Right ventricle myocardium inferior (tissue), 1 donor: ENCODE measurements around the gene SPATA16. TPM values are rescaled to one million over a fixed set of nuclear protein-coding genes. Genes with fewer than 3 reads are reported as not detected.
A peak's percentile ranks its signal among the peaks of the same experiment; 100 is the strongest.

Experiments
- ATAC-seq: fragments of 200-7000 bp; cut with Tn5 transposase; one replicate; pipeline ENCODE4 v1.9.1; 2020; ENCODE audit warnings: mild to moderate bottlenecking, moderate library complexity
- DNase-seq: peaks from one replicate; pipeline ENCODE4 v3.0.0; 2021; ENCODE audit errors: missing footprints
- intact Hi-C: fragments of 100-400 bp; cut with DNase I; formaldehyde crosslinking; loops from one replicate; pipeline ENCODE4 v1.11.0; 2022
- total RNA-seq: library from RNA; stranded (reverse); fragmentation: NEBNext Ultra II Directional; extraction: Animal tissue kit (Norgen Biotek cat#: 25700); gene quantifications from one replicate; pipeline ENCODE4 v1.2.1, GENCODE V29; 2021
- donor health status: DM: no; HTN: yes; CAD: no; lungs with severe emphysema.

SPATA16 gene
- total RNA-seq, 1 donor from 2014 or later, result not detected

- intact Hi-C loops, result no loop called here
- ATAC-seq, result no peak
- no peak for DNase-seq
These were observed 121.7 kb downstream of the SPATA16 start for GRCh38 chr3:173019378-173019777.

DNA sequence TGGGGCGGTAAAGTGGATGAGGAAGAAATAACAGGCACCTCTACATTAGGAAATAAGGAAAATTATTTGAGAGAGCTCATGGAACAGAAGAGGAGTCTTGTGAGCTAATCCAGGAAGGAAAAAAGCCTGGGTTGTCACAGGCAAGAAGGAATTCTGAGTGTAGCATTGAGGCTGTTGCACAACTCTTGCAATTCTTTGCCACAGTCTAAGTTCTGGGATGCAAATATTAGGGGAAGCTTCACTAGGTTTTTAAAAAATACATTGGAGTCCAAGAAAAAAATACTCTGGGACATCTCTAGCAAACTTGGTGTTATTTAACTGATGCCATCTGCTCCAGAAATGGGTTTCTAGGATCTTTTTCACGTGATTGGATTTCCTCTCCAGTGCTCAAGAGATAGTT lies 122.3 kb downstream of the SPATA16 start:
- intact Hi-C loops, result no loop called here
- no peak for ATAC-seq
- no peak for DNase-seq

- DNase-seq (no peak), ATAC-seq (no peak)
- intact Hi-C loops, result no loop called here
These were observed 127.7 kb downstream of the SPATA16 start for GRCh38 chr3:173013219-173013832.

DNA sequence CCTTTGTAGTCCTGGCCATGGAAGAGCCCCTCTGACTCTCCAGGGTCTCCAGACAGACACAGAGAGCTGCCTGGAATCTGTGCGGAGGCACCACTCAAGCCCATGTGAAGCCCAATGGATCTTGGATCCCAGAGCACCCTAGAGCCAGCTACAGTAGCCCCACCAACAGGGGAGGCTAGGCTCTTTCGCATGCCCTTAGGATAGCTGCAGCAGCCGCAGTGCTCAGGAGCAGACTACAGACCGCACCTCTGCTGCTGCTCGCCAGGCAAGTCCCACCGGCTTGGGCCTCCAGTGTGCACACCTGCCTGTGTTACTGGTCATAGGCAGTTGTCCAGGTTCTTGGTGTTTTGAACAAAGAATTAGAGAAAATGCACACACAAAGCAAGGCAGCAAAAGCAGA lies 131.6 kb downstream of the SPATA16 start:
- DNase-seq, result no peak
- intact Hi-C loops, result no loop called here
- no peak for ATAC-seq

GRCh38 chr3:173008978-173009377 lies 132.1 kb downstream of the SPATA16 start:
- no peak for DNase-seq
- ATAC-seq, result no peak
- intact Hi-C loops, result no loop called here

DNA sequence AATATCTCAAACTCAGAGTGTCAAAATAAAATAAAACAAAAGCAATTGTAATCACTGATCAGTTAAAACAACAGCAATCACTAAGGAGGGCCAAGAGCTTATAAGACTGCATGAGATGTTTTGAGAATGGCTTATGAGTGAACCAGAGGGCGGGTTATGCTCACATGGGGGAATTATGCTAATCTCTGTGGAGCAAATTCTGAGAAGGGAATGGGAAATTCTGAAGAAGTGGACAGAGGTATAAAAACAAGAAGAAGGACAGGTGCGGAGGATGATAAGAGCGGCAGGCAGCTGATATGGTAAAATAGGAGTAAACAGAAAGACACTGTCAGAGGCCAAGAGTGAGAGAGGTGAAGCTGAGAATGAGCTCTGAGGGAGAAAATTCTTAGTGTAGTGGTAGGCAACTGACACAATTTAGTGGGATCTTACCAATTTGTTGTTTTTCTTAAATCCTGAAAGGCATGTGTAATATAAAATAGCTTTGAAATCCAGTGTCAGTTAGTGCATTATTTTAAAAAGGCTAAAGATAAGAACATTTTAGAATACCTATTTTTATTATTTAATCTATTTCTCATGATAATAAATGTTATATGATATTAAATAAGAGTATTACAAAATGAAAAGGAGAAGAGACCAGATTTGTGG lies 133.8 kb downstream of the SPATA16 start:
- intact Hi-C loops, result no loop called here
- no peak for DNase-seq
- ATAC-seq, result no peak

DNA sequence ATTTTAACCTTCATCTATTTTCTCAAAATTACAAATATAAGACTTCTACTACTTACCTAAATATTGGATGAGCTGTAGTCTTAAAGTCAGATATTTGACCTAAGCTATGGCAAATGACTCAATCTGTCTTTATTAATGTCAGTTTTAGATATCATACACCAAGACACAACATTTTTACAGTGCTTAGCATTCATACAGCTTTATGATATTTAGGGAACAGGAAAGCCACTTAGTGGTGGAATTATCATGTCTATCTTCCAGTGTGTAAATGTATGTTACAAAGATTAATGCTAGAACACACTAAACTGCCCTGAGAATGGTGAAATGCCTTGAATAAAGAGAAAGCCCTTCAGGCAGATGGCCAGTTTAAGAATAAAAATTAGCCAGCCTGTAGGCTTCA lies 135.0 kb downstream of the SPATA16 start:
- ATAC-seq (no peak), DNase-seq (no peak)
- intact Hi-C loops, result no loop called here

DNA sequence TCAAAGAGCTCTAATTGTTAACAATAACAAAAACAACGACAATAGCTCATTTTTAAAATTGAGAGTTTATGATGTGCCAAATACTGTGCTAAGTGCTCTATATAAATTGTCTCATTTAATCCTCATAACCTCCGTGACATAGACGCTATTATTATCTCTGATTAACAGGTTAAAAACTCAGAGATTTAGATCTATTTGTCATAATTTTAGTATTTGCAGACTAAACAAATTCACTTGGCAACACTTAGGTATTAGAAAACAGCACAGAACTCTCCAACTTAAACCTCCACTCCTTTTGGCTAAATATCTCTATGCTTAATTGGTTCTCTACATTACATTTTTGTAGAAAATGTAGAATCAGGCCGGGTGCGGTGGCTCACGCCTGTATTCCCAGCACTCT lies 136.4 kb downstream of the SPATA16 start:
- DNase-seq (no peak), ATAC-seq (no peak)
- intact Hi-C loops, result no loop called here

- ATAC-seq (no peak), DNase-seq (no peak)
- intact Hi-C loops, result no loop called here
These were observed 137.1 kb downstream of the SPATA16 start for GRCh38 chr3:173003956-173004355.

DNA sequence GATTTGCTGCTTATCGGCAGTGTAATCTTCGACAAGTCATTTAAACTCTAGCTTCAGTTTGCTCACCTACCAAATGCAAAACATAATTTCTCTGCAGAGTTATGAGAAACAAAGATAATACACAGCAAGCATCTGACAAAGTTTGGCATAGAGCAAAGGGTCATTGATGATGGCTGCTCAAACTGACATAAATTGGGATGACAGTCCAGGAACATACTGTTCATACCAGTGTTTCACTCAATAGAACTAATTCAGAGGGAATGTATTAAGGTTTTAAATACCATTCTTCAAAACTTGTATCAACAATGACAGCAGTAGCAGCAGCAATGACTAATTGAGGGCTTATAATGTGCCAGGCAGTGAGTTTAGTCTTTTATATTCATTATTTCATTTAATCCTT lies 137.6 kb downstream of the SPATA16 start:
- DNase-seq (no peak), ATAC-seq (no peak)
- intact Hi-C loops, result no loop called here

DNA sequence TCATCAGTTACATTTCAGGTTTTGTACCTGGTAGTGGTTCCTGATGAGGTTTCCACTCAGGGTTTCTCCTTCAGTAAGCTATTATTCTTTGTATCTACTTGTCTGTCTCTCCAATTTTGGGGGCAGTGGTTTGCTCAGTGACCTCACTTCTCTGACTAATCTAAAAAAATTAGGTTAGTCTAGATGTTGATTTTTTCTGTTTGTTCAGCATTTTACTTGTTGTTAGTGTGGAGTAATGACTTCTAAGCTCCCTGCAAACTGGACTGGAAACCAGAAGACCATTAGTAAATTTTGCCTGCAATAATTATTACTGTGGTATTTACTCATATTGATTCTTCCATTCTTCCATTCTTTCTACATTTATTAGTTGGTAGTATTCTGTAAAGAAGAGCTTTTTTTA lies 139.4 kb downstream of the SPATA16 start:
- DNase-seq (no peak), ATAC-seq (no peak)
- intact Hi-C loops, result no loop called here

DNA sequence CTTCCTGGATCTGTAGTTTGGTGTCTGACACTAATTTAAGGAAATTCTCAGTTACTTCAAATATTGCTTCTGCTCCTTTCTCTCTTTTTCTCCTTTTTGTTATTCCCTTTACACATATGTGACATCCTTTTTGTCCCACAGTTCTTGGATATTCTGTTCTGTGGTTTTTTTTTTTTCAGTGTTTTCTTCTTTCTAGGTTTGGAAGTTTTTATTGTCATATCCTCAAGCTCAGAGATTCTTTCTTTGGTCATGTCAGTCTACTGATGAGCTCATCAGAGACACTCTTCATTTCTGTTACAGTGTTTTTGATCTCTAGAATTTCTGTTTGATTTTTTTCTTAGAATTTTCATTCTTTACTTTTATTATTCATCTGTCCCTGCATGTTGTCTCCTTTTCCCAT lies 140.5 kb downstream of the SPATA16 start:
- DNase-seq (no peak), ATAC-seq (no peak)
- intact Hi-C loops, result no loop called here

DNA sequence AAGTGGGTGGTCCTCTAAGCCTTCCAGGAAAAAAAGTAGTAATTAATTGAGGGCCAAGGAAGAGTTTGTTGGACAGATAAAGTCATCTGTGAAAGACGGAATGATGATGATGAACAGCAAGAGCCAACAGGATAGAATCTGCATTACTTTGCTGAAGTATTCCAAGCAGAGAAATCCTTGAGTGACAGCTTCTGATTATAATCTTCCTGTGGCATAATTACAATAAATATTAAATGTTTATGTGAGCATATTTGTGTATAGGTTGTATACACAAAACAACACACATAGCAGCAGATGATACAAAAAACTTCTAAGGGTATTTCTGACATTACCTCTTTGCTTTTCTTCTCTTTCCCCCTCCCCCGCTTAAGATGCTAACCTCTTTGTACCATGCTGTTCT lies 147.6 kb downstream of the SPATA16 start:
- no peak for ATAC-seq
- DNase-seq, result no peak
- intact Hi-C loops, result no loop called here

GRCh38 chr3:172991424-172991996 lies 149.5 kb downstream of the SPATA16 start:
- DNase-seq (no peak), ATAC-seq (no peak)
- intact Hi-C loops, result no loop called here

DNA sequence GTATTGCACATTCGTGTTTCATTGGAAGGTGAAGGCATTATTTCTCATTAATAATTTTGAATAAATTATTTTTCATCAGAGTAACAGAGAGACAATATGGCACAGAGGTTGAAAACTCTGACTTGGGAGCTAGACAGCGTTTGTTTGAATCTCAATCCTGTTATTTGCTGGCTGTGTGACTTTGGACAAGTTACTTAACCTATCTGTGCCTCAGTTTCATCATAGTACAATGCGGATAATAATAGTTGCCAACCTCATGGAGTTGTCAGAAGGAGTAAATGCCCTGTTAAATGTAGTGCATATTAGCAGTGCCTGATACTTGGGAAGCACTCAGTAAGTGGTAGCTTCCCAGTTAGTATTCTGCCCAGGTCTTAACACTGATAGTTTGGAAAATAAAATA lies 151.7 kb downstream of the SPATA16 start:
- DNase-seq, result no peak
- intact Hi-C loops, result loop anchor here (10.0 kb wide), 2 partner anchors 155 to 565 kb away; no protein-coding TSS in a partner anchor
- no peak for ATAC-seq

GRCh38 chr3:172987273-172987672 lies 153.8 kb downstream of the SPATA16 start:
- intact Hi-C loops, result loop anchor here (10.0 kb wide), 2 partner anchors 152 to 568 kb away; no protein-coding TSS in a partner anchor
- DNase-seq, result no peak
- no peak for ATAC-seq

GRCh38 chr3:172984914-172985313 lies 156.1 kb downstream of the SPATA16 start:
- intact Hi-C loops, result loop anchor here (5.0 to 10.0 kb wide), 4 partner anchors 62 to 570 kb away; partner anchors contain the start of gene NLGN1
- DNase-seq (no peak), ATAC-seq (no peak)

GRCh38 chr3:172982736-172983364 lies 158.2 kb downstream of the SPATA16 start:
- ATAC-seq (peak; percentile 50), DNase-seq (no peak)
- intact Hi-C loops, result loop anchor here (5.0 to 10.0 kb wide), 4 partner anchors 64 to 572 kb away; partner anchors contain the start of gene NLGN1

GRCh38 chr3:172981407-172981983 lies 159.5 kb downstream of the SPATA16 start:
- intact Hi-C loops, result loop anchor here (5.0 to 10.0 kb wide), 4 partner anchors 66 to 573 kb away; partner anchors contain the start of gene NLGN1
- ATAC-seq (no peak), DNase-seq (no peak)
